HEK293 (cell line): ENCODE data around the gene NPY.

ENCODE experiments used
- CTCF ChIA-PET: fragments of 350-600 bp; formaldehyde crosslinking; extraction: SDS; loops from one replicate; lab custom pipeline; 2021; ENCODE audit warnings: antibody characterized with exemption; lab: Yijun Ruan, JAX
- POLR2A ChIA-PET: fragments of 300-600 bp; formaldehyde crosslinking; extraction: SDS; loops from one replicate; lab custom pipeline; 2020; ENCODE audit warnings: antibody characterized with exemption, inconsistent platforms; lab: Yijun Ruan, JAX
- H3K27ac ChIP-seq: fragments of 200-500 bp; sonication (Bioruptor generic); 2 replicates; pipeline ENCODE4 v1.5.1; 2014; ENCODE audit warnings: low read depth, low read length, control low read depth, inconsistent platforms; ENCODE audit errors: extremely low read depth
- H3K36me3 ChIP-seq, 2 experiments: fragments of 200-500 bp in 1 of 2; sonication (Bioruptor generic) in 1 of 2; 1 replicate in 1 of 2; 2 replicates in 1 of 2; pipeline ENCODE4 v1.5.1; 2014 to 2017; ENCODE audit warnings: inconsistent platforms in 2 of 2, low read length in 2 of 2; ENCODE audit not compliant: control insufficient read depth in 2 of 2, insufficient read depth in 1 of 2
- H3K4me1 ChIP-seq: fragments of 200-500 bp; sonication (Bioruptor generic); 2 replicates; pipeline ENCODE4 v1.5.1; 2014; ENCODE audit warnings: mild to moderate bottlenecking, low read length, inconsistent platforms; ENCODE audit not compliant: control insufficient read depth, insufficient read depth
- H3K4me3 ChIP-seq: 2 replicates; pipeline ENCODE4 v1.5.1; 2011; ENCODE audit warnings: low read depth, mild to moderate bottlenecking, control low read depth, low read length, moderate library complexity
- H3K9me3 ChIP-seq: fragments of 200-500 bp; sonication (Bioruptor generic); 2 replicates; pipeline ENCODE4 v1.5.1; 2014; ENCODE audit warnings: low read depth, low read length, inconsistent platforms; ENCODE audit not compliant: control insufficient read depth, insufficient read depth
- BCL6B ChIP-seq: fragments of 450-650 bp; formaldehyde crosslinking; IDR thresholded peaks from 2 replicates; pipeline ENCODE4 v1.5.1; 2017; ENCODE audit warnings: missing biosample characterization, missing genetic modification characterization
- KLF1 ChIP-seq: fragments of 450-650 bp; formaldehyde crosslinking; IDR thresholded peaks from 2 replicates; pipeline ENCODE4 v1.5.1; 2016; ENCODE audit warnings: missing biosample characterization, missing genetic modification characterization
- MYNN ChIP-seq: fragments of 450-650 bp; formaldehyde crosslinking; IDR thresholded peaks from 2 replicates; pipeline ENCODE4 v1.5.1; 2016; ENCODE audit warnings: missing biosample characterization, missing genetic modification characterization, borderline replicate concordance
- SP2 ChIP-seq: fragments of 450-650 bp; formaldehyde crosslinking; IDR thresholded peaks from 2 replicates; pipeline ENCODE4 v1.5.1; 2016; ENCODE audit warnings: missing biosample characterization, missing genetic modification characterization
- TCF7L2 ChIP-seq: IDR thresholded peaks from 2 replicates; pipeline ENCODE4 v1.6.1; 2011; ENCODE audit warnings: low read depth, mild to moderate bottlenecking, inconsistent platforms, low read length, moderate library complexity, borderline replicate concordance
- TRIM28 ChIP-seq: IDR thresholded peaks from 2 replicates; pipeline ENCODE4 v1.6.1; 2011; ENCODE audit warnings: low read length, control low read depth, borderline replicate concordance
- YY2 ChIP-seq: fragments of 450-650 bp; formaldehyde crosslinking; IDR thresholded peaks from 2 replicates; pipeline ENCODE4 v1.5.1; 2016; ENCODE audit warnings: missing biosample characterization, missing genetic modification characterization
- ZBTB1 ChIP-seq: fragments of 450-650 bp; formaldehyde crosslinking; IDR thresholded peaks from 2 replicates; pipeline ENCODE4 v1.5.1; 2016; ENCODE audit warnings: missing biosample characterization, missing genetic modification characterization
- ZBTB17 ChIP-seq: fragments of 450-650 bp; formaldehyde crosslinking; IDR thresholded peaks from 2 replicates; pipeline ENCODE4 v1.5.1; 2016; ENCODE audit warnings: missing biosample characterization, missing genetic modification characterization
- ZBTB26 ChIP-seq: fragments of 450-650 bp; formaldehyde crosslinking; optimal IDR thresholded peaks from 2 replicates; pipeline ENCODE3; 2016; ENCODE audit warnings: missing biosample characterization, mild to moderate bottlenecking, missing genetic modification characterization
- ZEB2 ChIP-seq: fragments of 450-650 bp; formaldehyde crosslinking; IDR thresholded peaks from 2 replicates; pipeline ENCODE4 v1.5.1; 2016; ENCODE audit warnings: missing biosample characterization, missing genetic modification characterization
- ZIC2 ChIP-seq: fragments of 450-650 bp; formaldehyde crosslinking; IDR thresholded peaks from 2 replicates; pipeline ENCODE4 v1.5.1; 2016; ENCODE audit warnings: missing biosample characterization, missing genetic modification characterization
- ZNF133 ChIP-seq: fragments of 450-650 bp; formaldehyde crosslinking; IDR thresholded peaks from 2 replicates; pipeline ENCODE4 v1.5.1; 2016; ENCODE audit warnings: missing biosample characterization, missing genetic modification characterization
- ZNF155 ChIP-seq: fragments of 450-650 bp; formaldehyde crosslinking; IDR thresholded peaks from 2 replicates; pipeline ENCODE4 v1.5.1; 2016; ENCODE audit warnings: missing biosample characterization, missing genetic modification characterization
- ZNF239 ChIP-seq: fragments of 450-650 bp; formaldehyde crosslinking; IDR thresholded peaks from 2 replicates; pipeline ENCODE4 v1.5.1; 2016; ENCODE audit warnings: missing biosample characterization, missing genetic modification characterization
- ZNF26 ChIP-seq: fragments of 450-650 bp; formaldehyde crosslinking; IDR thresholded peaks from 2 replicates; pipeline ENCODE4 v1.5.1; 2016; ENCODE audit warnings: missing biosample characterization, missing genetic modification characterization
- ZNF354C ChIP-seq: fragments of 450-650 bp; formaldehyde crosslinking; IDR thresholded peaks from 2 replicates; pipeline ENCODE4 v1.5.1; 2016; ENCODE audit warnings: missing biosample characterization, missing genetic modification characterization, low read depth, borderline replicate concordance
- ZNF423 ChIP-seq: fragments of 450-650 bp; formaldehyde crosslinking; IDR thresholded peaks from 2 replicates; pipeline ENCODE4 v1.5.1; 2016; ENCODE audit warnings: missing biosample characterization, missing genetic modification characterization
- ZNF558 ChIP-seq: fragments of 450-650 bp; formaldehyde crosslinking; IDR thresholded peaks from 2 replicates; pipeline ENCODE4 v1.5.1; 2016; ENCODE audit warnings: missing biosample characterization, missing genetic modification characterization
- ZNF660 ChIP-seq: fragments of 450-650 bp; IDR thresholded peaks from 2 replicates; pipeline ENCODE4 v1.5.1; 2018; ENCODE audit warnings: missing biosample characterization, mild to moderate bottlenecking, missing genetic modification characterization
- ZNF704 ChIP-seq: fragments of 450-650 bp; formaldehyde crosslinking; IDR thresholded peaks from 2 replicates; pipeline ENCODE4 v1.5.1; 2016; ENCODE audit warnings: missing biosample characterization, missing genetic modification characterization
- ZNF837 ChIP-seq: fragments of 450-650 bp; formaldehyde crosslinking; IDR thresholded peaks from 2 replicates; pipeline ENCODE4 v1.5.1; 2016; ENCODE audit warnings: missing biosample characterization, missing genetic modification characterization
- ZSCAN18 ChIP-seq: fragments of 450-650 bp; formaldehyde crosslinking; IDR thresholded peaks from 2 replicates; pipeline ENCODE4 v1.5.1; 2016; ENCODE audit warnings: missing biosample characterization, missing genetic modification characterization

NPY gene

GRCh38 chr7:24245362-24245761 is 38.6 kb upstream of the NPY start (continued):
- no peak for TF ChIP-seq ZNF354C (tag by site-specific recombination)
- no peak for TF ChIP-seq SP2 (tag by site-specific recombination)
- TF ChIP-seq ZBTB17 (tag by site-specific recombination), result no peak
- TF ChIP-seq ZNF26 (tag by site-specific recombination), result no peak
- no peak for TF ChIP-seq MYNN (tag by site-specific recombination)
- TF ChIP-seq ZNF558 (tag by site-specific recombination), result no peak

- Histone ChIP-seq H3K36me3 (no peaks in the 10 kb centered on the region), H3K27ac (no peak overlapping the region), H3K9me3 (no peaks in the 10 kb centered on the region), H3K4me3 (no peak overlapping the region), H3K4me1 (no peaks in the 10 kb centered on the region)
- ChIA-PET CTCF (interaction anchor here (0.6 kb wide), 1 partner anchor 74 kb away, joined by 3 read pairs; no protein-coding TSS in a partner anchor), POLR2A (no interaction called here)
- TF ChIP-seq ZBTB26 (no peak), ZNF837 (tag by site-specific recombination) (no peak), ZIC2 (no peak), ZSCAN18 (no peak), ZBTB1 (no peak), ZNF704 (tag by site-specific recombination) (no peak), ZEB2 (tag by site-specific recombination) (no peak), KLF1 (tag by site-specific recombination) (no peak), YY2 (tag by site-specific recombination) (no peak), ZNF133 (tag by site-specific recombination) (no peak), TCF7L2 (no peak), MYNN (tag by site-specific recombination) (no peak), BCL6B (no peak), ZNF155 (no peak), ZNF660 (tag by site-specific recombination) (no peak), ZNF239 (tag by site-specific recombination) (no peak), ZNF423 (no peak), TRIM28 (no peak)
Observed at GRCh38 chr7:24249266-24249665, 34.7 kb upstream of the NPY start.
